ENCODE measurements around the gene PIAS1.

Gene PIAS1

GRCh38 chr15:68023307-68024101, 30.6 kb upstream of the PIAS1 start:
- H3K4me3 ChIP-seq (ENCODE audit: low read length): no peak overlapping the region
- H3K27me3 ChIP-seq (ENCODE audit: control insufficient read depth, insufficient read depth, low read length): no peaks in the 10 kb centered on the region
- H3K36me3 ChIP-seq (ENCODE audit: control insufficient read depth, insufficient read depth, low read length): no peaks in the 10 kb centered on the region
- H3K4me1 ChIP-seq (ENCODE audit: control insufficient read depth, insufficient read depth, low read length): peaks cover 17% of the 10 kb centered on the region
- H3K9ac ChIP-seq (ENCODE audit: low read length): no peak overlapping the region
- no peaks in the 10 kb centered on the region for H3K9me3 ChIP-seq (ENCODE audit: control insufficient read depth, low read length)

- H3K4me1 ChIP-seq (ENCODE audit: control insufficient read depth, insufficient read depth, low read length): peaks cover 9% of the 10 kb centered on the region
- no peaks in the 10 kb centered on the region for H3K27me3 ChIP-seq (ENCODE audit: control insufficient read depth, insufficient read depth, low read length)
- no peak overlapping the region for H3K9ac ChIP-seq (ENCODE audit: low read length)
- no peaks in the 10 kb centered on the region for H3K36me3 ChIP-seq (ENCODE audit: control insufficient read depth, insufficient read depth, low read length)
- H3K4me3 ChIP-seq (ENCODE audit: low read length): no peak overlapping the region
- no peaks in the 10 kb centered on the region for H3K9me3 ChIP-seq (ENCODE audit: control insufficient read depth, low read length)
Measured at GRCh38 chr15:68025835-68026424, 28.2 kb upstream of the PIAS1 start.

- Histone ChIP-seq H3K9me3 (ENCODE audit: control insufficient read depth, low read length) (no peaks in the 10 kb centered on the region), H3K4me3 (ENCODE audit: low read length) (no peak overlapping the region), H3K4me1 (ENCODE audit: control insufficient read depth, insufficient read depth, low read length) (peaks cover 9% of the 10 kb centered on the region), H3K36me3 (ENCODE audit: control insufficient read depth, insufficient read depth, low read length) (no peaks in the 10 kb centered on the region), H3K27me3 (ENCODE audit: control insufficient read depth, insufficient read depth, low read length) (no peaks in the 10 kb centered on the region), H3K9ac (ENCODE audit: low read length) (no peak overlapping the region)
Measured at GRCh38 chr15:68027388-68027787, 26.7 kb upstream of the PIAS1 start.

- Histone ChIP-seq H3K9ac (ENCODE audit: low read length) (no peak overlapping the region), H3K9me3 (ENCODE audit: control insufficient read depth, low read length) (no peaks in the 10 kb centered on the region), H3K36me3 (ENCODE audit: control insufficient read depth, insufficient read depth, low read length) (no peaks in the 10 kb centered on the region), H3K4me3 (ENCODE audit: low read length) (no peak overlapping the region), H3K4me1 (ENCODE audit: control insufficient read depth, insufficient read depth, low read length) (peaks cover 17% of the 10 kb centered on the region), H3K27me3 (ENCODE audit: control insufficient read depth, insufficient read depth, low read length) (no peaks in the 10 kb centered on the region)
Measured at GRCh38 chr15:68028137-68028887, 25.8 kb upstream of the PIAS1 start.

GRCh38 chr15:68028888-68029207, 25.3 kb upstream of the PIAS1 start:
- no peaks in the 10 kb centered on the region for H3K9me3 ChIP-seq (ENCODE audit: control insufficient read depth, low read length)
- H3K4me1 ChIP-seq (ENCODE audit: control insufficient read depth, insufficient read depth, low read length): peaks cover 17% of the 10 kb centered on the region
- H3K4me3 ChIP-seq (ENCODE audit: low read length): no peak overlapping the region

GRCh38 chr15:68029959-68030358, 24.2 kb upstream of the PIAS1 start:
- no peak overlapping the region for H3K4me3 ChIP-seq (ENCODE audit: low read length)
- no peak overlapping the region for H3K9ac ChIP-seq (ENCODE audit: low read length)
- peaks cover 17% of the 10 kb centered on the region for H3K4me1 ChIP-seq (ENCODE audit: control insufficient read depth, insufficient read depth, low read length)
- H3K9me3 ChIP-seq (ENCODE audit: control insufficient read depth, low read length): no peaks in the 10 kb centered on the region
- no peaks in the 10 kb centered on the region for H3K27me3 ChIP-seq (ENCODE audit: control insufficient read depth, insufficient read depth, low read length)
- no peaks in the 10 kb centered on the region for H3K36me3 ChIP-seq (ENCODE audit: control insufficient read depth, insufficient read depth, low read length)

More at GRCh38 chr15:68028888-68029207, 25.3 kb upstream of the PIAS1 start:
- no peaks in the 10 kb centered on the region for H3K27me3 ChIP-seq (ENCODE audit: control insufficient read depth, insufficient read depth, low read length)
- no peak overlapping the region for H3K9ac ChIP-seq (ENCODE audit: low read length)
- H3K36me3 ChIP-seq (ENCODE audit: control insufficient read depth, insufficient read depth, low read length): no peaks in the 10 kb centered on the region

- Histone ChIP-seq H3K9me3 (ENCODE audit: control insufficient read depth, low read length) (no peaks in the 10 kb centered on the region), H3K9ac (ENCODE audit: low read length) (no peak overlapping the region), H3K36me3 (ENCODE audit: control insufficient read depth, insufficient read depth, low read length) (no peaks in the 10 kb centered on the region), H3K4me3 (ENCODE audit: low read length) (no peak overlapping the region), H3K27me3 (ENCODE audit: control insufficient read depth, insufficient read depth, low read length) (no peaks in the 10 kb centered on the region), H3K4me1 (ENCODE audit: control insufficient read depth, insufficient read depth, low read length) (peaks cover 14% of the 10 kb centered on the region)
Measured at GRCh38 chr15:68031404-68031803, 22.7 kb upstream of the PIAS1 start.

- no peaks in the 10 kb centered on the region for H3K27me3 ChIP-seq (ENCODE audit: control insufficient read depth, insufficient read depth, low read length)
- H3K9me3 ChIP-seq (ENCODE audit: control insufficient read depth, low read length): no peaks in the 10 kb centered on the region
- no peak overlapping the region for H3K4me3 ChIP-seq (ENCODE audit: low read length)
- no peaks in the 10 kb centered on the region for H3K36me3 ChIP-seq (ENCODE audit: control insufficient read depth, insufficient read depth, low read length)
- peaks cover 8% of the 10 kb centered on the region for H3K4me1 ChIP-seq (ENCODE audit: control insufficient read depth, insufficient read depth, low read length)
- H3K9ac ChIP-seq (ENCODE audit: low read length): no peak overlapping the region
Measured at GRCh38 chr15:68032672-68033071, 21.4 kb upstream of the PIAS1 start.

GRCh38 chr15:68034081-68034480, 20.0 kb upstream of the PIAS1 start:
- Histone ChIP-seq H3K27me3 (ENCODE audit: control insufficient read depth, insufficient read depth, low read length) (no peaks in the 10 kb centered on the region), H3K9me3 (ENCODE audit: control insufficient read depth, low read length) (no peaks in the 10 kb centered on the region), H3K4me3 (ENCODE audit: low read length) (no peak overlapping the region), H3K4me1 (ENCODE audit: control insufficient read depth, insufficient read depth, low read length) (peaks cover 8% of the 10 kb centered on the region), H3K9ac (ENCODE audit: low read length) (no peak overlapping the region), H3K36me3 (ENCODE audit: control insufficient read depth, insufficient read depth, low read length) (no peaks in the 10 kb centered on the region)

GRCh38 chr15:68034719-68035293, 19.3 kb upstream of the PIAS1 start:
- Histone ChIP-seq H3K9me3 (ENCODE audit: control insufficient read depth, low read length) (no peaks in the 10 kb centered on the region), H3K4me3 (ENCODE audit: low read length) (no peak overlapping the region), H3K4me1 (ENCODE audit: control insufficient read depth, insufficient read depth, low read length) (peaks cover 8% of the 10 kb centered on the region), H3K27me3 (ENCODE audit: control insufficient read depth, insufficient read depth, low read length) (no peaks in the 10 kb centered on the region), H3K9ac (ENCODE audit: low read length) (no peak overlapping the region), H3K36me3 (ENCODE audit: control insufficient read depth, insufficient read depth, low read length) (no peaks in the 10 kb centered on the region)

- Histone ChIP-seq H3K4me1 (ENCODE audit: control insufficient read depth, insufficient read depth, low read length) (peaks cover 11% of the 10 kb centered on the region), H3K27me3 (ENCODE audit: control insufficient read depth, insufficient read depth, low read length) (no peaks in the 10 kb centered on the region), H3K9ac (ENCODE audit: low read length) (no peak overlapping the region), H3K4me3 (ENCODE audit: low read length) (no peak overlapping the region), H3K36me3 (ENCODE audit: control insufficient read depth, insufficient read depth, low read length) (no peaks in the 10 kb centered on the region), H3K9me3 (ENCODE audit: control insufficient read depth, low read length) (no peaks in the 10 kb centered on the region)
Measured at GRCh38 chr15:68038246-68038645, 15.9 kb upstream of the PIAS1 start.

GRCh38 chr15:68040144-68040543, 14.0 kb upstream of the PIAS1 start:
- Histone ChIP-seq H3K36me3 (ENCODE audit: control insufficient read depth, insufficient read depth, low read length) (no peaks in the 10 kb centered on the region), H3K9me3 (ENCODE audit: control insufficient read depth, low read length) (no peaks in the 10 kb centered on the region), H3K9ac (ENCODE audit: low read length) (no peak overlapping the region), H3K27me3 (ENCODE audit: control insufficient read depth, insufficient read depth, low read length) (no peaks in the 10 kb centered on the region), H3K4me3 (ENCODE audit: low read length) (no peak overlapping the region), H3K4me1 (ENCODE audit: control insufficient read depth, insufficient read depth, low read length) (peaks cover 11% of the 10 kb centered on the region)
